ENCODE measurements around the gene VAV3. TPM values are rescaled to one million over a fixed set of nuclear protein-coding genes. Genes with fewer than 3 reads are reported as not detected.

VAV3 gene
- total RNA-seq, 5 donors from 2014 or later (not counting 1 experiment from before 2014, with no cell fraction given) = 3.7 to 13.4 (median 4.6) TPM

DNA sequence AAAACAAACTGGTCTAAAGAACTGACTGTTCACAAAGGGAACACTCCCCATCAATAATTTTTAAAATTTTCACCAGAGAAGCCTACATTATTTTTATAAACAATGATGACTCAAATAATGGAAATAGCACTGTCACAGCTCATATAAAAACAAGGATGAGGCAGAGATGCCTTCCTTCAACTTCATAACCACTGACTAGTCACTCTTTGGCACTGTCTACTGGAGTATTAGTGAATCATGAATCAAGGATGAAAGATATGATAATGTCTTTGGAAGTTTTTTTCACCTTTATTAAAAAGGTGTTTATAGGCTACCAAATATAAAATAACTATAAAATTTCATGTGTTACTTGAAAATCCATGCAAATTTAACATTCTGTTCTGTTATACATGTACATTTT, 316.9 kb downstream of the VAV3 start:
- H3K27ac ChIP-seq (ENCODE audit: low read length) = no peak overlapping the region
- H3K27me3 ChIP-seq (replicated peaks in 1 of 2; ENCODE audit: control insufficient read depth in 2 of 2, extremely low read depth in 1 of 2, insufficient read depth in 2 of 2, low read length in 1 of 2) = no peaks in the 10 kb centered on the region
- ChIA-PET POLR2A (no interaction called here), CTCF (no interaction called here)
- Mint-ChIP-seq H3K36me3 (no peaks in the 10 kb centered on the region), H3K9me3 (no peaks in the 10 kb centered on the region), H3K4me1 (no peaks in the 10 kb centered on the region), H3K27me3 (no peaks in the 10 kb centered on the region), H3K4me3 (no peak overlapping the region), H3K27ac (no peak overlapping the region)
- no peaks in the 10 kb centered on the region for H3K36me3 ChIP-seq (ENCODE audit: control insufficient read depth in 2 of 2, extremely low read depth in 1 of 2, insufficient read depth in 1 of 2, low read length in 1 of 2)
- no peaks in the 10 kb centered on the region for H3K9me3 ChIP-seq
- ATAC-seq (replicated peaks in 1 of 4) (no peak), DNase-seq (no peak)
- no peaks in the 10 kb centered on the region for H3K4me1 ChIP-seq (ENCODE audit: control insufficient read depth in 1 of 2, extremely low read depth in 1 of 2, insufficient read depth in 2 of 2, low read length in 2 of 2)
- H3K4me3 ChIP-seq (ENCODE audit: control insufficient read depth in 1 of 2, extremely low read depth in 1 of 2, low read length in 1 of 2) = no peak overlapping the region

DNA sequence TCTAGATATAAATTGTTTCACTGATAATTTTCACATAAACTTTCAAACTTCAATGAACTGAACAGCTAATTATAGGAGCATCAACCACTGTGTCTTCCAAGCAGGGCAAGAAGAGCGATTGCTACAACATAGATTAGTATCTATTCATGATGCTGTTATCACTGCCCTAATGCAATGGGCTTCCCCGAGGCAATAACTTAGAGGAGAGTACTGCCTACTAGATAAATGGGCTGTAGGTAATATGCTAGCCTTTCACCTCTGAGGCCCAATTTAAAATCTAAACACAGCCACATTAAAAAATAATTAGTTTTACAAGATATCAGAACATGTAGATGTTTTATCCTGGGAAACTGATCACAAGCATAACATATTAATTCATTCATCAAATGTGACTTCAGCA, 318.0 kb downstream of the VAV3 start:
- no peak for DNase-seq
- no peak for ATAC-seq (replicated peaks in 1 of 4)
- Histone ChIP-seq H3K9me3 (no peaks in the 10 kb centered on the region), H3K27me3 (replicated peaks in 1 of 2; ENCODE audit: control insufficient read depth in 2 of 2, extremely low read depth in 1 of 2, insufficient read depth in 2 of 2, low read length in 1 of 2) (no peaks in the 10 kb centered on the region), H3K4me1 (ENCODE audit: control insufficient read depth in 1 of 2, extremely low read depth in 1 of 2, insufficient read depth in 2 of 2, low read length in 2 of 2) (no peaks in the 10 kb centered on the region), H3K36me3 (ENCODE audit: control insufficient read depth in 2 of 2, extremely low read depth in 1 of 2, insufficient read depth in 1 of 2, low read length in 1 of 2) (peaks cover 0 to under 1% of the 10 kb centered on the region in 2 donors), H3K27ac (ENCODE audit: low read length) (no peak overlapping the region), H3K4me3 (ENCODE audit: control insufficient read depth in 1 of 2, extremely low read depth in 1 of 2, low read length in 1 of 2) (no peak overlapping the region)
- no CpG with 5 or more reads among the region's 2 CpGs for WGBS (ENCODE audit: insufficient coverage)
- H3K36me3 Mint-ChIP-seq = peaks cover 8% of the 10 kb centered on the region
- no peaks in the 10 kb centered on the region for H3K27me3 Mint-ChIP-seq
- H3K27ac Mint-ChIP-seq = no peak overlapping the region
- H3K4me1 Mint-ChIP-seq = no peaks in the 10 kb centered on the region
- H3K9me3 Mint-ChIP-seq = no peaks in the 10 kb centered on the region
- CTCF ChIA-PET = no interaction called here
- POLR2A ChIA-PET = no interaction called here
- H3K4me3 Mint-ChIP-seq = no peak overlapping the region

DNA sequence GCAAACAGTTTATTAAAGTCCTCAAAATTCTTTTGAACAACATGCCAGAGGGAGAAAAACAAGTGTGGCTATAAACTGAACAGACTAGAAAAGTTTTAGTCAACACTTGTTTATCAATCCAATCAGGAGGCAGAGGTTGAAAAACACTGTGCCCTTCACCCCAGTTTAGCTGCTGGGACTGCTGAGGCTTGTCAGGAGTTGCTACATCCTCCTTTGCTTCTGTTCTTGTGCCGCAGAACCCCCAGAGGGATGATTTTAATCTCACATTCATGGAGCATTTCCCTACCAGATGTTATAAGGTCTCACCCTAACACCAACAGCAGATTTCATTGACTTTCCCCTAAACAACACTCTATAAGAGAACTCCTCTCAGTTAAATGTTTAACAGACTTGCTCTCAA, 321.2 kb downstream of the VAV3 start:
- Histone ChIP-seq H3K27me3 (replicated peaks in 1 of 2; ENCODE audit: control insufficient read depth in 2 of 2, extremely low read depth in 1 of 2, insufficient read depth in 2 of 2, low read length in 1 of 2) (no peaks in the 10 kb centered on the region), H3K27ac (ENCODE audit: low read length) (no peak overlapping the region), H3K9me3 (no peaks in the 10 kb centered on the region), H3K36me3 (ENCODE audit: control insufficient read depth in 2 of 2, extremely low read depth in 1 of 2, insufficient read depth in 1 of 2, low read length in 1 of 2) (peaks cover 0 to 7% of the 10 kb centered on the region in 2 donors), H3K4me1 (ENCODE audit: control insufficient read depth in 1 of 2, extremely low read depth in 1 of 2, insufficient read depth in 2 of 2, low read length in 2 of 2) (no peaks in the 10 kb centered on the region), H3K4me3 (ENCODE audit: control insufficient read depth in 1 of 2, extremely low read depth in 1 of 2, low read length in 1 of 2) (no peak overlapping the region)
- DNase-seq = no peak
- CTCF ChIA-PET = no interaction called here
- no peaks in the 10 kb centered on the region for H3K9me3 Mint-ChIP-seq
- POLR2A ChIA-PET = no interaction called here
- peaks cover 25% of the 10 kb centered on the region for H3K36me3 Mint-ChIP-seq
- no peaks in the 10 kb centered on the region for H3K27me3 Mint-ChIP-seq
- WGBS (ENCODE audit: insufficient coverage) = no CpG with 5 or more reads among the region's 1 CpG
- no peaks in the 10 kb centered on the region for H3K4me1 Mint-ChIP-seq
- no peak overlapping the region for H3K4me3 Mint-ChIP-seq
- no peak for ATAC-seq (replicated peaks in 1 of 4)
- H3K27ac Mint-ChIP-seq = no peak overlapping the region

DNA sequence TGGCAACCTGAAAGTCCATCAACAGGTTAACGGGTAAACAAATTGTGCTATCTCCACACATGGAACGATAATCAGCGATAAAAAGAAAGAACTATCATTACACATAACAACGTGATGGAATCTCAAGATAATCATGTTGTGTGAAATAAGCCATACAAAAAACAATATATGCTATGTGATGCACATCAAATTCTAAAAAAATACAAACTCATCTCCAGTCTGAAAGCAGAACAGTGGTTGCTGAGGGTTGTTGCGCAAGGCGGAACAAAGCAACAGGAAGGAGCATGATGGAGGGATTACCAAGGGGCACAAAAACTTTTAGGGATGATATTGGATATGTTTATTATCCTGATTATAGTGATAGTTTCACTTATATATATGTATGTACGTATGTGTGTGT, 324.8 kb downstream of the VAV3 start:
- no CpG with 5 or more reads among the region's 7 CpGs for WGBS (ENCODE audit: insufficient coverage)
- no peak for ATAC-seq (replicated peaks in 1 of 4)
- peaks cover 29% of the 10 kb centered on the region for H3K36me3 Mint-ChIP-seq

DNA sequence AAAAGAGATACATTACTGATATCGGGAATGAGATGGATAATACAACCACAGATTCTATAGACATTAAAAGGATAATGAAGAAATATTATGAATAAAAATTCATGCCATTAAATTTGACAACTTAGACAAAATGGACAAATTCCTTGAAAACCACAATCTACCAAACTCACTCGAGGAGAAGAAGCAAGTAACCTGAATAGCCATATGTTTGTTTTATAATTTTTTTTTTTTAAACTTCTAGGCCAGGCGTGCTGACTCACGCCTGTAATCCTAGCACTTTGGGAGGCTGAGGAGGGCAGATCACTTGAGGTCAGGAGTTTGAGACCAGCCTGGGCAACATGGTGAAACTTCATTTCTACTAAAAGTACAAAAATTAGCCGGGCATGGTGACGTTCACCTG, 327.9 kb downstream of the VAV3 start:
- Histone ChIP-seq H3K9me3 (no peaks in the 10 kb centered on the region), H3K27ac (ENCODE audit: low read length) (no peak overlapping the region), H3K36me3 (ENCODE audit: control insufficient read depth in 2 of 2, extremely low read depth in 1 of 2, insufficient read depth in 1 of 2, low read length in 1 of 2) (peaks cover 0 to 7% of the 10 kb centered on the region in 2 donors), H3K4me1 (ENCODE audit: control insufficient read depth in 1 of 2, extremely low read depth in 1 of 2, insufficient read depth in 2 of 2, low read length in 2 of 2) (no peaks in the 10 kb centered on the region), H3K4me3 (ENCODE audit: control insufficient read depth in 1 of 2, extremely low read depth in 1 of 2, low read length in 1 of 2) (no peak overlapping the region), H3K27me3 (replicated peaks in 1 of 2; ENCODE audit: control insufficient read depth in 2 of 2, extremely low read depth in 1 of 2, insufficient read depth in 2 of 2, low read length in 1 of 2) (no peaks in the 10 kb centered on the region)
- H3K9me3 Mint-ChIP-seq = no peaks in the 10 kb centered on the region
- CTCF ChIA-PET = no interaction called here
- no peak for ATAC-seq (replicated peaks in 1 of 4)
- peaks cover 0 to 2% (median 0%) of the 10 kb centered on the region in 3 donors for H3K4me1 Mint-ChIP-seq
- no peak overlapping the region for H3K4me3 Mint-ChIP-seq
- H3K27ac Mint-ChIP-seq = no peak overlapping the region
- no peak for DNase-seq
- POLR2A ChIA-PET = no interaction called here
- WGBS (ENCODE audit: insufficient coverage) = 95% methylated on average over 2 of the region's 6 CpGs
- peaks cover 27% of the 10 kb centered on the region for H3K36me3 Mint-ChIP-seq
- no peaks in the 10 kb centered on the region for H3K27me3 Mint-ChIP-seq

More for the DNA sequence above, 324.8 kb downstream of the VAV3 start:
- H3K4me3 Mint-ChIP-seq = no peak overlapping the region
- no peaks in the 10 kb centered on the region for H3K9me3 Mint-ChIP-seq
- H3K27me3 Mint-ChIP-seq = no peaks in the 10 kb centered on the region
- peaks cover 0 to 7% of the 10 kb centered on the region in 2 donors for H3K36me3 ChIP-seq (ENCODE audit: control insufficient read depth in 2 of 2, extremely low read depth in 1 of 2, insufficient read depth in 1 of 2, low read length in 1 of 2)
- CTCF ChIA-PET = no interaction called here
- H3K4me3 ChIP-seq (ENCODE audit: control insufficient read depth in 1 of 2, extremely low read depth in 1 of 2, low read length in 1 of 2) = no peak overlapping the region
- no peak overlapping the region for H3K27ac Mint-ChIP-seq
- H3K4me1 Mint-ChIP-seq = no peaks in the 10 kb centered on the region
- no peaks in the 10 kb centered on the region for H3K9me3 ChIP-seq
- peak in 1 of 35 experiments; percentile 3 for DNase-seq
- H3K27me3 ChIP-seq (replicated peaks in 1 of 2; ENCODE audit: control insufficient read depth in 2 of 2, extremely low read depth in 1 of 2, insufficient read depth in 2 of 2, low read length in 1 of 2) = no peaks in the 10 kb centered on the region
- POLR2A ChIA-PET = no interaction called here
- H3K4me1 ChIP-seq (ENCODE audit: control insufficient read depth in 1 of 2, extremely low read depth in 1 of 2, insufficient read depth in 2 of 2, low read length in 2 of 2) = no peaks in the 10 kb centered on the region
- H3K27ac ChIP-seq (ENCODE audit: low read length) = no peak overlapping the region

DNA sequence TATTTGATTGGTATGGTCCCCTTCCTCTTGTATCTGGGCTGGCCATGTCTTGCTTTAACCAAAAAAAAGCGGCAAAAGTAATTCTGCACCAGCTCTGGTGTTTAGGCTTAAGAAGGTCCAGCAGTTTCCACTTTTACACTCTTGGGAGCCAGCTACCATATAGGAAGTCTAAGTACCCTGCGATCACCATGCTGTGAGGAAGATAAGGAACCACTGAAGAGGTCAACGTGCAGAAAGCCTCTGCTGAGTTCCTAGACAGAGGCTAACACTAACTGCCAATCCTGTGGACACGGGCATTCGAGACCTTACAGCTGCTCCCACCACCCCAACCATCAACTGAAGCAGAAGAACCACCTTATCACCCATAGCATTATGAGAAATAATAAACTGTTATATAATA, 331.4 kb downstream of the VAV3 start:
- ChIA-PET CTCF (no interaction called here), POLR2A (no interaction called here)
- Histone ChIP-seq H3K27ac (ENCODE audit: low read length) (no peak overlapping the region), H3K9me3 (no peaks in the 10 kb centered on the region), H3K27me3 (replicated peaks in 1 of 2; ENCODE audit: control insufficient read depth in 2 of 2, extremely low read depth in 1 of 2, insufficient read depth in 2 of 2, low read length in 1 of 2) (no peaks in the 10 kb centered on the region), H3K36me3 (ENCODE audit: control insufficient read depth in 2 of 2, extremely low read depth in 1 of 2, insufficient read depth in 1 of 2, low read length in 1 of 2) (no peaks in the 10 kb centered on the region), H3K4me1 (ENCODE audit: control insufficient read depth in 1 of 2, extremely low read depth in 1 of 2, insufficient read depth in 2 of 2, low read length in 2 of 2) (no peaks in the 10 kb centered on the region), H3K4me3 (ENCODE audit: control insufficient read depth in 1 of 2, extremely low read depth in 1 of 2, low read length in 1 of 2) (no peak overlapping the region)
- no peaks in the 10 kb centered on the region for H3K27me3 Mint-ChIP-seq
- peaks cover 0 to 2% (median 0%) of the 10 kb centered on the region in 3 donors for H3K4me1 Mint-ChIP-seq
- no peak overlapping the region for H3K4me3 Mint-ChIP-seq
- ATAC-seq (replicated peaks in 1 of 4) = no peak
- H3K9me3 Mint-ChIP-seq = no peaks in the 10 kb centered on the region
- H3K27ac Mint-ChIP-seq = no peak overlapping the region
- no peak for DNase-seq
- 71% methylated on average over 2 of the region's 5 CpGs for WGBS (ENCODE audit: insufficient coverage)
- peaks cover 11% of the 10 kb centered on the region for H3K36me3 Mint-ChIP-seq

DNA sequence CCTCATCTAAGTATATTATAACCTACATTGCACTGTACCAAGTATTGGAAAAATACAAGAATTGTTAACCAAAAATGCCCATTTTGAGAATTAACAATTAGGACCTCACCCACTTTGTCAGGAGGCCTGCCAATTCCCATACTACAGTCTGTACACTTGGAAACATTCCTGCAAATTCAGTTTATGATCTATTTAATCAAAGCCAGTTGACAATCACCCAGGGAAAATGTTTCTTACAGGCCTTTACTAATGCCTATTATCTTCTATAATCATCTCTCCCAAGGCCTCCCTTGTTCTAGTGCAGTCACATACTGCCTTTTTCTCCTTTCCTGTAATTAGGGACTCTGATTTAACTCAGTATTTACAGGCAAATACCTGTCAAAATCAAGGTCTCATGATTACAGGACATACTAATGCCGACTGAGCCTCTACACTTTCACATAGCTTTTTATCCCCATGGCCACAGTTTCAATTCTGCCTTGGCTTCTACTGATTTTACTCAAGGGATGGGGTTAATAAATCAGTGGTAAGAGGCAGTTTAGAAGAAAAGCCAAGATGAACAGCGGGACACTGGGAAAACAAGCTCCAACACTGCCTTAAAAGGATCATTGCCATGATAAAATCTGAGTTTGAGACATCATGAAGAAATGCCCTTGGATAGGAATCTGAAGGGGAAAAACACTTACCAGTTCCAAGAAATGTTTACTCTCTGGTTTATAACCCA, 338.7 kb downstream of the VAV3 start:
- ChIA-PET CTCF (no interaction called here), POLR2A (interaction anchor here in 1 of 2 donors (0.7 kb wide), 1 partner anchor 63 kb away, joined by 3 read pairs; no protein-coding TSS in a partner anchor)
- Histone ChIP-seq H3K27me3 (replicated peaks in 1 of 2; ENCODE audit: control insufficient read depth in 2 of 2, extremely low read depth in 1 of 2, insufficient read depth in 2 of 2, low read length in 1 of 2) (no peaks in the 10 kb centered on the region), H3K4me3 (ENCODE audit: control insufficient read depth in 1 of 2, extremely low read depth in 1 of 2, low read length in 1 of 2) (no peak overlapping the region), H3K27ac (ENCODE audit: low read length) (no peak overlapping the region), H3K9me3 (no peaks in the 10 kb centered on the region), H3K36me3 (ENCODE audit: control insufficient read depth in 2 of 2, extremely low read depth in 1 of 2, insufficient read depth in 1 of 2, low read length in 1 of 2) (no peaks in the 10 kb centered on the region), H3K4me1 (ENCODE audit: control insufficient read depth in 1 of 2, extremely low read depth in 1 of 2, insufficient read depth in 2 of 2, low read length in 2 of 2) (no peaks in the 10 kb centered on the region)
- Mint-ChIP-seq H3K4me1 (no peaks in the 10 kb centered on the region), H3K27ac (no peak overlapping the region), H3K36me3 (no peaks in the 10 kb centered on the region), H3K4me3 (no peak overlapping the region), H3K27me3 (no peaks in the 10 kb centered on the region), H3K9me3 (no peaks in the 10 kb centered on the region)
- DNase-seq = no peak
- WGBS (ENCODE audit: insufficient coverage) = no CpG with 5 or more reads among the region's 2 CpGs
- no peak for ATAC-seq (replicated peaks in 1 of 4)

Measured in T-cell (primary cell).